ENCODE results near the gene ZNF768.

The ZNF768 gene

DNA sequence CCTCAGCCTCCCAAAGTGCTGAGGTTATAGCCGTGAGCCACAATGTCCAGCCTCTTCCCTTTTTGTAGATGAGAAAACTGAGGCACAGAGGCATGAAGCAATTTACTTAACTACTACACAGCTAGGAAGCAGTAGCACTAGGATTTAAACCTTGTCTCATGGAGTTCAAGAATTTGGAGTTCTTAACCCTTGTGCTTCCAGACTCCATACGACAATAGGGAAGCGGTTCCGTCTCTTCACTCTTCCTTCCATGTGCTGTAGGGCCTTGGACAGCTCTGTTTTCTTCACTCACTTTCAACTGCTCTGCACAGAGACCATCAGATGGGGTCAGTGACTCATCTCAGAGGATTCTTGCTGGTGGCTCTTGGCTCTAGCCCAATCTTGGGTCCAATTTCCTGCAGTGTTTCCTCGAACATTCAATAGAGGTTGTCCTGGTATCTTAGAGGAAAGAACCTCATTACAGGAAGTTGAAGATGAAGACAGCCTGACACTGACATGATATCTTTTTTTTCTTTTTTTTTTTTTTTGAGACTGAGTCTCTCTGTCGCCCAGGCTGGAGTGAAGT lies 34.5 kb downstream of the ZNF768 start:
- peak; percentile 11 for DNase-seq (ENCODE audit: low read depth)

GRCh38 chr16:30491229-30491628 lies 35.1 kb downstream of the ZNF768 start:
- H3K4me3 ChIP-seq (ENCODE audit: low read length) = no peak overlapping the region
- TF ChIP-seq, protein P1, sequence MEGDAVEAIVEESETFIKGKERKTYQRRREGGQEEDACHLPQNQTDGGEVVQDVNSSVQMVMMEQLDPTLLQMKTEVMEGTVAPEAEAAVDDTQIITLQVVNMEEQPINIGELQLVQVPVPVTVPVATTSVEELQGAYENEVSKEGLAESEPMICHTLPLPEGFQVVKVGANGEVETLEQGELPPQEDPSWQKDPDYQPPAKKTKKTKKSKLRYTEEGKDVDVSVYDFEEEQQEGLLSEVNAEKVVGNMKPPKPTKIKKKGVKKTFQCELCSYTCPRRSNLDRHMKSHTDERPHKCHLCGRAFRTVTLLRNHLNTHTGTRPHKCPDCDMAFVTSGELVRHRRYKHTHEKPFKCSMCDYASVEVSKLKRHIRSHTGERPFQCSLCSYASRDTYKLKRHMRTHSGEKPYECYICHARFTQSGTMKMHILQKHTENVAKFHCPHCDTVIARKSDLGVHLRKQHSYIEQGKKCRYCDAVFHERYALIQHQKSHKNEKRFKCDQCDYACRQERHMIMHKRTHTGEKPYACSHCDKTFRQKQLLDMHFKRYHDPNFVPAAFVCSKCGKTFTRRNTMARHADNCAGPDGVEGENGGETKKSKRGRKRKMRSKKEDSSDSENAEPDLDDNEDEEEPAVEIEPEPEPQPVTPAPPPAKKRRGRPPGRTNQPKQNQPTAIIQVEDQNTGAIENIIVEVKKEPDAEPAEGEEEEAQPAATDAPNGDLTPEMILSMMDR (conservative IDR thresholded peaks at IDR 0.05; ENCODE audit: low read depth, low read length) = no peak
- DNase-seq (ENCODE audit: low read depth) = no peak

More for the DNA sequence above, 34.5 kb downstream of the ZNF768 start:
- TF ChIP-seq, protein P1 (conservative IDR thresholded peaks at IDR 0.05; ENCODE audit: low read depth, low read length) = no peak
- no peak overlapping the region for H3K4me3 ChIP-seq (ENCODE audit: low read length)

DNA sequence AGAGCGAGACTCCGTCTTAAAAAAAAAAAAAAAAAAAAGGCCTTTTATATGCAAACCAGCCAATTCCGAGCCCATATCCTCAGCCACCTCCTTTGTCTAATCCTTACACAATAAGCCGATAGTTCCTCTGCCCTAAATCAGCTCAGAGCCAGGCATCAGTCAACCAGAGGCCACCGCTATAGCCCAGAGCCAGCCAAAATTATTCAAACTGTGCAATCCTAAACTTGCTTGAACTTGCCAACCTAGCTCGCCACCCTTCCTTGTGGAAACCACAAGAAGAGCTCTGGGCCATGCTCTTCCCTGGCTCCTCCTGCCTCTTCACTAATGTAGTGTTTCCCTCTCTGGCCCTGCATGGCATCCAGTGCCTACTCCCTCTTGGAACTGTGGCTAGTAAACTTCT lies 36.2 kb downstream of the ZNF768 start:
- TF ChIP-seq, protein P1 (conservative IDR thresholded peaks at IDR 0.05; ENCODE audit: low read depth, low read length) = no peak

GRCh38 chr16:30488764-30489605 lies 37.4 kb downstream of the ZNF768 start:
- no peak for DNase-seq (ENCODE audit: low read depth)
- TF ChIP-seq, protein P1 (conservative IDR thresholded peaks at IDR 0.05; ENCODE audit: low read depth, low read length) = no peak
- H3K4me3 ChIP-seq (ENCODE audit: low read length) = no peak overlapping the region

More for the DNA sequence above, 36.2 kb downstream of the ZNF768 start:
- no peak for DNase-seq (ENCODE audit: low read depth)
- H3K4me3 ChIP-seq (ENCODE audit: low read length) = no peak overlapping the region

- TF ChIP-seq, protein P1 (conservative IDR thresholded peaks at IDR 0.05; ENCODE audit: low read depth, low read length) = no peak
- DNase-seq (ENCODE audit: low read depth) = no peak
Measured at GRCh38 chr16:30485818-30486436, 40.4 kb downstream of the ZNF768 start.

GRCh38 chr16:30484887-30485286 lies 41.5 kb downstream of the ZNF768 start:
- H3K4me3 ChIP-seq (ENCODE audit: low read length) = no peak overlapping the region
- no peak for DNase-seq (ENCODE audit: low read depth)
- TF ChIP-seq, protein P1 (conservative IDR thresholded peaks at IDR 0.05; ENCODE audit: low read depth, low read length) = no peak

More at GRCh38 chr16:30485818-30486436, 40.4 kb downstream of the ZNF768 start:
- H3K4me3 ChIP-seq (ENCODE audit: low read length) = no peak overlapping the region

Measured in retinal pigment epithelial cell (primary cell).